Measurements from ENCODE around the gene ZBTB11. TPM values are rescaled to one million over a fixed set of nuclear protein-coding genes. Genes with fewer than 3 reads are reported as not detected.

The ZBTB11 gene
- total and polyA plus RNA-seq, 2 of the 13 experiments (the other 11 are each of a cell fraction or from before 2014, with no cell fraction given), result 5.9 to 18.1 TPM

DNA sequence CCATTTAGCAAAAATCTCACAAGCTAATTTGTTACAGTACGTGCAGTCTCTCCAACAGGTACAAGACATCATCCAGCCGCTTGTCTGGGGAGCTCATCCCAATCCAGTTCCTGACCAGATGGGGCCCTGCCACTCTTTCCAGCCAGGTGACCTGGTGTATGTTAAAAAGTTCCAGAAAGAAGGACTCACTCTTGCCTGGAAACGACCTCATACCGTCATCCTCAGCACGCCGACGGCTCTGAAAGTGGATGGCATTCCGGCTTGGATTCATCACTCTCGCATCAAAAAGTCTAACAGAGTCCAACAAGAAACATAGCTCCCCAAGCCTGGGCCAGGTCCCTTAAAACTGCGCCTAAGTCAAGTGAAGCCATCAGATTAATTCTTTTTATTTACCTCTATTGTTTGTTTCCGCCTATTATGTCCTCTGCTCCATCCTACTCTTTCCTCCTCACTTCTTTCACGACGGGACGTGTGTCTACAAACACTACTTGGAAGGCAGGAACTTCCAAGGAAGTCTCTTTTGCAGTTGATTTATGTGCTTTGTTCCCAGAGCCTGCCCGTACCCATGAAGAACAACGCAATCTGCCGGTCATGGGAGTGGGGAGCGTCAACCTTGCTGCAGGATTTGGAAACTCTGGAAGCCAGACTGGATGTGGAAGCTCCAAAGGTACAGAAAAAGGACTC is 37.5 kb downstream of the ZBTB11 start:
- Histone ChIP-seq H3K9me3 (ENCODE audit: low read length) (no peaks in the 10 kb centered on the region), H3K4me3 (replicated peaks in 1 of 3; ENCODE audit: insufficient read depth in 1 of 3, low read depth in 2 of 3, low read length in 3 of 3) (no peak overlapping the region), H3K79me2 (ENCODE audit: insufficient read depth, low read length) (no peaks in the 10 kb centered on the region), H2AFZ (ENCODE audit: low read length) (no peak overlapping the region), H3K9ac (ENCODE audit: insufficient read depth, low read depth, low read length) (no peak overlapping the region), H3K27me3 (ENCODE audit: control insufficient read depth in 1 of 2, insufficient read depth in 2 of 2, low read length in 2 of 2) (peaks cover 0 to 11% of the 10 kb centered on the region in 2 experiments; a peak in 3 of 5 replicates), H3K4me2 (ENCODE audit: low read depth, low read length) (no peak overlapping the region), H3K27ac (ENCODE audit: extremely low read length, insufficient read depth, low read length) (no peak overlapping the region), H3K4me1 (ENCODE audit: insufficient read depth, low read length) (peaks cover 18% of the 10 kb centered on the region; the same call in 1 of the 2 replicates), H3K36me3 (replicated peaks in 1 of 2; ENCODE audit: control insufficient read depth in 1 of 2, insufficient read depth in 2 of 2, low read length in 2 of 2) (no peaks in the 10 kb centered on the region), H4K20me1 (ENCODE audit: insufficient read depth, low read length) (no peaks in the 10 kb centered on the region)
- WGBS (ENCODE audit: low lambda C conversion rate), result 70% methylated on average over 17 of the region's 18 CpGs
- ATAC-seq (no peak), DNase-seq (ENCODE audit: low spot score) (no peak), FAIRE-seq (no peak)
- TF ChIP-seq AGO1 (IDR thresholded peaks at IDR 0.05; ENCODE audit: low read depth, low read length, poor library complexity, severe bottlenecking) (no peak), ZNF883 (CRISPR knock-in tag; IDR thresholded peaks at IDR 0.05; ENCODE audit: not compliant biosample characterization) (no peak), TOE1 (CRISPR knock-in tag; IDR thresholded peaks at IDR 0.05) (no peak), ZNF253 (CRISPR knock-in tag; IDR thresholded peaks at IDR 0.05; ENCODE audit: borderline replicate concordance) (no peak), NFRKB (IDR thresholded peaks at IDR 0.05) (no peak)
- TF ChIP-seq, protein P1, sequence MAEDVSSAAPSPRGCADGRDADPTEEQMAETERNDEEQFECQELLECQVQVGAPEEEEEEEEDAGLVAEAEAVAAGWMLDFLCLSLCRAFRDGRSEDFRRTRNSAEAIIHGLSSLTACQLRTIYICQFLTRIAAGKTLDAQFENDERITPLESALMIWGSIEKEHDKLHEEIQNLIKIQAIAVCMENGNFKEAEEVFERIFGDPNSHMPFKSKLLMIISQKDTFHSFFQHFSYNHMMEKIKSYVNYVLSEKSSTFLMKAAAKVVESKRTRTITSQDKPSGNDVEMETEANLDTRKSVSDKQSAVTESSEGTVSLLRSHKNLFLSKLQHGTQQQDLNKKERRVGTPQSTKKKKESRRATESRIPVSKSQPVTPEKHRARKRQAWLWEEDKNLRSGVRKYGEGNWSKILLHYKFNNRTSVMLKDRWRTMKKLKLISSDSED (CRISPR knock-in tag; IDR thresholded peaks at IDR 0.05), result no peak
- TF ChIP-seq, protein P2, sequence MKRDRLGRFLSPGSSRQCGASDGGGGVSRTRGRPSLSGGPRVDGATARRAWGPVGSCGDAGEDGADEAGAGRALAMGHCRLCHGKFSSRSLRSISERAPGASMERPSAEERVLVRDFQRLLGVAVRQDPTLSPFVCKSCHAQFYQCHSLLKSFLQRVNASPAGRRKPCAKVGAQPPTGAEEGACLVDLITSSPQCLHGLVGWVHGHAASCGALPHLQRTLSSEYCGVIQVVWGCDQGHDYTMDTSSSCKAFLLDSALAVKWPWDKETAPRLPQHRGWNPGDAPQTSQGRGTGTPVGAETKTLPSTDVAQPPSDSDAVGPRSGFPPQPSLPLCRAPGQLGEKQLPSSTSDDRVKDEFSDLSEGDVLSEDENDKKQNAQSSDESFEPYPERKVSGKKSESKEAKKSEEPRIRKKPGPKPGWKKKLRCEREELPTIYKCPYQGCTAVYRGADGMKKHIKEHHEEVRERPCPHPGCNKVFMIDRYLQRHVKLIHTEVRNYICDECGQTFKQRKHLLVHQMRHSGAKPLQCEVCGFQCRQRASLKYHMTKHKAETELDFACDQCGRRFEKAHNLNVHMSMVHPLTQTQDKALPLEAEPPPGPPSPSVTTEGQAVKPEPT (CRISPR knock-in tag; IDR thresholded peaks at IDR 0.05; ENCODE audit: low read depth), result no peak
- TF ChIP-seq, protein P3, sequence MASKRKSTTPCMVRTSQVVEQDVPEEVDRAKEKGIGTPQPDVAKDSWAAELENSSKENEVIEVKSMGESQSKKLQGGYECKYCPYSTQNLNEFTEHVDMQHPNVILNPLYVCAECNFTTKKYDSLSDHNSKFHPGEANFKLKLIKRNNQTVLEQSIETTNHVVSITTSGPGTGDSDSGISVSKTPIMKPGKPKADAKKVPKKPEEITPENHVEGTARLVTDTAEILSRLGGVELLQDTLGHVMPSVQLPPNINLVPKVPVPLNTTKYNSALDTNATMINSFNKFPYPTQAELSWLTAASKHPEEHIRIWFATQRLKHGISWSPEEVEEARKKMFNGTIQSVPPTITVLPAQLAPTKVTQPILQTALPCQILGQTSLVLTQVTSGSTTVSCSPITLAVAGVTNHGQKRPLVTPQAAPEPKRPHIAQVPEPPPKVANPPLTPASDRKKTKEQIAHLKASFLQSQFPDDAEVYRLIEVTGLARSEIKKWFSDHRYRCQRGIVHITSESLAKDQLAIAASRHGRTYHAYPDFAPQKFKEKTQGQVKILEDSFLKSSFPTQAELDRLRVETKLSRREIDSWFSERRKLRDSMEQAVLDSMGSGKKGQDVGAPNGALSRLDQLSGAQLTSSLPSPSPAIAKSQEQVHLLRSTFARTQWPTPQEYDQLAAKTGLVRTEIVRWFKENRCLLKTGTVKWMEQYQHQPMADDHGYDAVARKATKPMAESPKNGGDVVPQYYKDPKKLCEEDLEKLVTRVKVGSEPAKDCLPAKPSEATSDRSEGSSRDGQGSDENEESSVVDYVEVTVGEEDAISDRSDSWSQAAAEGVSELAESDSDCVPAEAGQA (IDR thresholded peaks at IDR 0.05; ENCODE audit: low read depth), result no peak
- TF ChIP-seq, protein P3 (CRISPR knock-in tag; IDR thresholded peaks at IDR 0.05; ENCODE audit: borderline replicate concordance), result no peak
- ChIA-PET POLR2A (no interaction called here), CTCF (ENCODE audit: low intra/inter-chr PET ratio, low total read pairs) (no interaction called here)
- in situ Hi-C loops (cut with HindIII; ENCODE audit: extremely low pct_ligation_motif_present, low pct_unique_long_range_greater_than_20kb), result loop anchor here (5.0 to 25.0 kb wide), 3 partner anchors 67 to 577 kb away; partner anchors contain the start of gene PCNP
- BruUV-seq (replicated peaks), result no TSS peak
- intact Hi-C loops (cut with micrococcal nuclease; ENCODE audit: unreplicated experiment), result loop anchor here (5.0 to 10.0 kb wide), 3 partner anchors 125 to 427 kb away; partner anchors contain the start of gene SENP7

Data from HepG2 (cell line).